PC-3 (cell line): ENCODE results near the gene SCN5A.

Source experiments
- CTCF ChIP-seq: fragments of 300-600 bp; sonication (generic); conservative IDR thresholded peaks from 2 replicates; pipeline ENCODE4 v1.5.1; 2017; ENCODE audit warnings: antibody characterized with exemption, low read depth, mild to moderate bottlenecking, low read length
- EZH2 ChIP-seq: fragments of 300-600 bp; sonication (generic); IDR thresholded peaks from one replicate; pipeline ENCODE4 v1.6.1; 2017; ENCODE audit warnings: antibody characterized with exemption, mild to moderate bottlenecking, low read length; ENCODE audit not compliant: unreplicated experiment

GRCh38 chr3:38562467-38562925, 87.0 kb downstream of the SCN5A start:
- TF ChIP-seq EZH2 (no peak), CTCF (no peak)
